ENCODE results near the gene PC. TPM values are rescaled to one million over a fixed set of nuclear protein-coding genes. Genes with fewer than 3 reads are reported as not detected.

PC gene
- total and polyA plus RNA-seq, 4 experiments from 2014 or later, result 2.9 to 7.7 (median 5.4) TPM

GRCh38 chr11:66868082-66868725 is 90.0 kb downstream of the PC start:
- peak overlapping the region in 1 of 7 donors; percentile 12 for H3K27ac Mint-ChIP-seq
- intact Hi-C loops (cut with micrococcal nuclease), result loop anchor here (1.0 kb wide), 2 partner anchors 34 to 124 kb away; a partner anchor contains a TSS
- CTCF ChIA-PET (ENCODE audit: partially characterized antibody), result interaction anchor here (1.3 to 1.5 kb wide), 2 partner anchors 173 to 176 kb away, joined by 3 to 4 read pairs; no protein-coding TSS in a partner anchor

GRCh38 chr11:66867425-66868040 is 90.7 kb downstream of the PC start:
- no peaks in the 10 kb centered on the region for H3K9me3 ChIP-seq (ENCODE audit: control insufficient read depth in 1 of 2, low read length in 2 of 2)
- no peak for DNase-seq
- Mint-ChIP-seq H3K9me3 (no peaks in the 10 kb centered on the region), H3K36me3 (no peaks in the 10 kb centered on the region), H3K4me3 (no peak overlapping the region), H3K27ac (peak overlapping the region in 1 of 7 donors; percentile 74), H3K27me3 (no peaks in the 10 kb centered on the region), H3K4me1 (peaks cover 2 to 13% (median 7%) of the 10 kb centered on the region in 4 donors)
- H3K4me3 ChIP-seq (ENCODE audit: low read length in 2 of 2), result no peak overlapping the region
- H3K36me3 ChIP-seq (ENCODE audit: insufficient read depth, low read length), result no peaks in the 10 kb centered on the region
- peaks cover 8% of the 10 kb centered on the region for H3K4me1 ChIP-seq (ENCODE audit: insufficient read depth, low read length)
- POLR2A ChIA-PET (ENCODE audit: partially characterized antibody), result interaction anchor here (0.9 kb wide), 1 partner anchor 25 kb away, joined by 3 read pairs; no protein-coding TSS in a partner anchor
- no peaks in the 10 kb centered on the region for H3K27me3 ChIP-seq (ENCODE audit: insufficient read depth, low read length)
- intact Hi-C loops (cut with micrococcal nuclease), result loop anchor here (1.0 kb wide), 2 partner anchors 33 to 123 kb away; a partner anchor contains a TSS
- no peak overlapping the region for H3K27ac ChIP-seq (ENCODE audit: low read depth, low read length)
- CTCF ChIA-PET (ENCODE audit: partially characterized antibody), result interaction anchor here (1.3 to 1.5 kb wide), 2 partner anchors 172 to 175 kb away, joined by 3 to 4 read pairs; no protein-coding TSS in a partner anchor

More at GRCh38 chr11:66868082-66868725, 90.0 kb downstream of the PC start:
- H3K4me3 Mint-ChIP-seq, result peak overlapping the region in 1 of 8 donors; percentile 6
- POLR2A ChIA-PET (ENCODE audit: partially characterized antibody), result interaction anchor here (0.9 kb wide), 1 partner anchor 26 kb away, joined by 3 read pairs; no protein-coding TSS in a partner anchor
- H3K36me3 ChIP-seq (ENCODE audit: insufficient read depth, low read length), result no peaks in the 10 kb centered on the region
- no peaks in the 10 kb centered on the region for H3K9me3 ChIP-seq (ENCODE audit: control insufficient read depth in 1 of 2, low read length in 2 of 2)
- no peaks in the 10 kb centered on the region for H3K27me3 Mint-ChIP-seq
- H3K4me1 ChIP-seq (ENCODE audit: insufficient read depth, low read length), result peaks cover 8% of the 10 kb centered on the region
- no peaks in the 10 kb centered on the region for H3K27me3 ChIP-seq (ENCODE audit: insufficient read depth, low read length)
- H3K27ac ChIP-seq (ENCODE audit: low read depth, low read length), result no peak overlapping the region
- H3K36me3 Mint-ChIP-seq, result no peaks in the 10 kb centered on the region
- peaks cover 2 to 13% (median 7%) of the 10 kb centered on the region in 4 donors for H3K4me1 Mint-ChIP-seq
- H3K4me3 ChIP-seq (ENCODE audit: low read length in 2 of 2), result no peak overlapping the region
- DNase-seq, result no peak
- H3K9me3 Mint-ChIP-seq, result no peaks in the 10 kb centered on the region

GRCh38 chr11:66866511-66866986 is 91.6 kb downstream of the PC start:
- intact Hi-C loops (cut with micrococcal nuclease), result no loop called here
- no peaks in the 10 kb centered on the region for H3K27me3 Mint-ChIP-seq
- no peaks in the 10 kb centered on the region for H3K9me3 ChIP-seq (ENCODE audit: control insufficient read depth in 1 of 2, low read length in 2 of 2)
- H3K27ac Mint-ChIP-seq, result no peak overlapping the region
- ChIA-PET CTCF (ENCODE audit: partially characterized antibody) (interaction anchor here (1.5 kb wide), 1 partner anchor 174 kb away, joined by 3 read pairs; no protein-coding TSS in a partner anchor), POLR2A (ENCODE audit: partially characterized antibody) (no interaction called here)
- no peaks in the 10 kb centered on the region for H3K9me3 Mint-ChIP-seq
- H3K36me3 ChIP-seq (ENCODE audit: insufficient read depth, low read length), result no peaks in the 10 kb centered on the region
- H3K27me3 ChIP-seq (ENCODE audit: insufficient read depth, low read length), result no peaks in the 10 kb centered on the region
- no peak for DNase-seq
- no peak overlapping the region for H3K27ac ChIP-seq (ENCODE audit: low read depth, low read length)
- no peak overlapping the region for H3K4me3 Mint-ChIP-seq
- H3K4me1 ChIP-seq (ENCODE audit: insufficient read depth, low read length), result peaks cover 8% of the 10 kb centered on the region
- no peaks in the 10 kb centered on the region for H3K36me3 Mint-ChIP-seq
- peaks cover 2 to 13% (median 7%) of the 10 kb centered on the region in 4 donors for H3K4me1 Mint-ChIP-seq
- no peak overlapping the region for H3K4me3 ChIP-seq (ENCODE audit: low read length in 2 of 2)

- no peaks in the 10 kb centered on the region for H3K27me3 Mint-ChIP-seq
- POLR2A ChIA-PET (ENCODE audit: partially characterized antibody), result no interaction called here
- Histone ChIP-seq H3K4me1 (ENCODE audit: insufficient read depth, low read length) (peaks cover 8% of the 10 kb centered on the region), H3K36me3 (ENCODE audit: insufficient read depth, low read length) (no peaks in the 10 kb centered on the region), H3K27ac (ENCODE audit: low read depth, low read length) (no peak overlapping the region), H3K4me3 (ENCODE audit: low read length in 2 of 2) (no peak overlapping the region), H3K27me3 (ENCODE audit: insufficient read depth, low read length) (no peaks in the 10 kb centered on the region), H3K9me3 (ENCODE audit: control insufficient read depth in 1 of 2, low read length in 2 of 2) (no peaks in the 10 kb centered on the region)
- H3K9me3 Mint-ChIP-seq, result no peaks in the 10 kb centered on the region
- DNase-seq, result no peak
- no peak overlapping the region for H3K4me3 Mint-ChIP-seq
- H3K4me1 Mint-ChIP-seq, result peaks cover 2 to 13% (median 7%) of the 10 kb centered on the region in 4 donors
- no peak overlapping the region for H3K27ac Mint-ChIP-seq
- CTCF ChIA-PET (ENCODE audit: partially characterized antibody), result no interaction called here
- H3K36me3 Mint-ChIP-seq, result no peaks in the 10 kb centered on the region
- intact Hi-C loops (cut with micrococcal nuclease), result no loop called here
Measured at GRCh38 chr11:66866007-66866406, 92.2 kb downstream of the PC start.

- H3K27me3 Mint-ChIP-seq, result no peaks in the 10 kb centered on the region
- intact Hi-C loops (cut with micrococcal nuclease), result no loop called here
- CTCF ChIA-PET (ENCODE audit: partially characterized antibody), result no interaction called here
Measured at GRCh38 chr11:66864924-66865697, 93.1 kb downstream of the PC start.

GRCh38 chr11:66864172-66864901 is 93.8 kb downstream of the PC start:
- Histone ChIP-seq H3K27me3 (ENCODE audit: insufficient read depth, low read length) (no peaks in the 10 kb centered on the region), H3K9me3 (ENCODE audit: control insufficient read depth in 1 of 2, low read length in 2 of 2) (no peaks in the 10 kb centered on the region), H3K4me1 (ENCODE audit: insufficient read depth, low read length) (peaks cover 8% of the 10 kb centered on the region), H3K36me3 (ENCODE audit: insufficient read depth, low read length) (no peaks in the 10 kb centered on the region), H3K4me3 (ENCODE audit: low read length in 2 of 2) (no peak overlapping the region), H3K27ac (ENCODE audit: low read depth, low read length) (no peak overlapping the region)
- POLR2A ChIA-PET (ENCODE audit: partially characterized antibody), result no interaction called here
- CTCF ChIA-PET (ENCODE audit: partially characterized antibody), result no interaction called here
- DNase-seq, result no peak
- Mint-ChIP-seq H3K4me1 (peaks cover 2 to 12% (median 7%) of the 10 kb centered on the region in 4 donors), H3K27me3 (no peaks in the 10 kb centered on the region), H3K4me3 (no peak overlapping the region), H3K9me3 (no peaks in the 10 kb centered on the region), H3K27ac (no peak overlapping the region), H3K36me3 (no peaks in the 10 kb centered on the region)
- intact Hi-C loops (cut with micrococcal nuclease), result no loop called here

More at GRCh38 chr11:66864924-66865697, 93.1 kb downstream of the PC start:
- Mint-ChIP-seq H3K27ac (no peak overlapping the region), H3K36me3 (no peaks in the 10 kb centered on the region), H3K4me1 (peaks cover 2 to 13% (median 7%) of the 10 kb centered on the region in 4 donors), H3K4me3 (no peak overlapping the region), H3K9me3 (no peaks in the 10 kb centered on the region)
- no peaks in the 10 kb centered on the region for H3K9me3 ChIP-seq (ENCODE audit: control insufficient read depth in 1 of 2, low read length in 2 of 2)
- no peaks in the 10 kb centered on the region for H3K36me3 ChIP-seq (ENCODE audit: insufficient read depth, low read length)
- no peak for DNase-seq
- H3K27ac ChIP-seq (ENCODE audit: low read depth, low read length), result no peak overlapping the region
- POLR2A ChIA-PET (ENCODE audit: partially characterized antibody), result no interaction called here
- peaks cover 8% of the 10 kb centered on the region for H3K4me1 ChIP-seq (ENCODE audit: insufficient read depth, low read length)
- H3K27me3 ChIP-seq (ENCODE audit: insufficient read depth, low read length), result no peaks in the 10 kb centered on the region
- H3K4me3 ChIP-seq (ENCODE audit: low read length in 2 of 2), result no peak overlapping the region
